ENCODE results near the gene SLC2A3. TPM values are rescaled to one million over a fixed set of nuclear protein-coding genes. Genes with fewer than 3 reads are reported as not detected.
A peak's percentile ranks its signal among the peaks of the same experiment; 100 is the strongest.

The SLC2A3 gene
- total and polyA plus RNA-seq, 2 of the 13 experiments (the other 11 are each of a cell fraction or from before 2014, with no cell fraction given): 39.3 to 580 TPM

GRCh38 chr12:7907009-7907408 lies 29.0 kb downstream of the SLC2A3 start (continued):
- TF ChIP-seq GFI1 (CRISPR knock-in tag; IDR thresholded peaks at IDR 0.05; ENCODE audit: borderline replicate concordance): no peak
- TF ChIP-seq, protein P1, sequence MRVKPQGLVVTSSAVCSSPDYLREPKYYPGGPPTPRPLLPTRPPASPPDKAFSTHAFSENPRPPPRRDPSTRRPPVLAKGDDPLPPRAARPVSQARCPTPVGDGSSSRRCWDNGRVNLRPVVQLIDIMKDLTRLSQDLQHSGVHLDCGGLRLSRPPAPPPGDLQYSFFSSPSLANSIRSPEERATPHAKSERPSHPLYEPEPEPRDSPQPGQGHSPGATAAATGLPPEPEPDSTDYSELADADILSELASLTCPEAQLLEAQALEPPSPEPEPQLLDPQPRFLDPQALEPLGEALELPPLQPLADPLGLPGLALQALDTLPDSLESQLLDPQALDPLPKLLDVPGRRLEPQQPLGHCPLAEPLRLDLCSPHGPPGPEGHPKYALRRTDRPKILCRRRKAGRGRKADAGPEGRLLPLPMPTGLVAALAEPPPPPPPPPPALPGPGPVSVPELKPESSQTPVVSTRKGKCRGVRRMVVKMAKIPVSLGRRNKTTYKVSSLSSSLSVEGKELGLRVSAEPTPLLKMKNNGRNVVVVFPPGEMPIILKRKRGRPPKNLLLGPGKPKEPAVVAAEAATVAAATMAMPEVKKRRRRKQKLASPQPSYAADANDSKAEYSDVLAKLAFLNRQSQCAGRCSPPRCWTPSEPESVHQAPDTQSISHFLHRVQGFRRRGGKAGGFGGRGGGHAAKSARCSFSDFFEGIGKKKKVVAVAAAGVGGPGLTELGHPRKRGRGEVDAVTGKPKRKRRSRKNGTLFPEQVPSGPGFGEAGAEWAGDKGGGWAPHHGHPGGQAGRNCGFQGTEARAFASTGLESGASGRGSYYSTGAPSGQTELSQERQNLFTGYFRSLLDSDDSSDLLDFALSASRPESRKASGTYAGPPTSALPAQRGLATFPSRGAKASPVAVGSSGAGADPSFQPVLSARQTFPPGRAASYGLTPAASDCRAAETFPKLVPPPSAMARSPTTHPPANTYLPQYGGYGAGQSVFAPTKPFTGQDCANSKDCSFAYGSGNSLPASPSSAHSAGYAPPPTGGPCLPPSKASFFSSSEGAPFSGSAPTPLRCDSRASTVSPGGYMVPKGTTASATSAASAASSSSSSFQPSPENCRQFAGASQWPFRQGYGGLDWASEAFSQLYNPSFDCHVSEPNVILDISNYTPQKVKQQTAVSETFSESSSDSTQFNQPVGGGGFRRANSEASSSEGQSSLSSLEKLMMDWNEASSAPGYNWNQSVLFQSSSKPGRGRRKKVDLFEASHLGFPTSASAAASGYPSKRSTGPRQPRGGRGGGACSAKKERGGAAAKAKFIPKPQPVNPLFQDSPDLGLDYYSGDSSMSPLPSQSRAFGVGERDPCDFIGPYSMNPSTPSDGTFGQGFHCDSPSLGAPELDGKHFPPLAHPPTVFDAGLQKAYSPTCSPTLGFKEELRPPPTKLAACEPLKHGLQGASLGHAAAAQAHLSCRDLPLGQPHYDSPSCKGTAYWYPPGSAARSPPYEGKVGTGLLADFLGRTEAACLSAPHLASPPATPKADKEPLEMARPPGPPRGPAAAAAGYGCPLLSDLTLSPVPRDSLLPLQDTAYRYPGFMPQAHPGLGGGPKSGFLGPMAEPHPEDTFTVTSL (CRISPR knock-in tag; IDR thresholded peaks at IDR 0.05; ENCODE audit: borderline replicate concordance): peak; percentile 82; the same call in 1 of the 2 replicates
- no peak for TF ChIP-seq GLI4 (CRISPR knock-in tag; IDR thresholded peaks at IDR 0.05; ENCODE audit: borderline replicate concordance)
- peak; percentile 57; the same call in 1 of the 2 replicates for TF ChIP-seq TFE3 (CRISPR knock-in tag; IDR thresholded peaks at IDR 0.05)
- TF ChIP-seq HOXA5 (CRISPR knock-in tag; IDR thresholded peaks at IDR 0.05): no peak
- TF ChIP-seq BCL6 (CRISPR knock-in tag; IDR thresholded peaks at IDR 0.05): peak; percentile 71; the same call in 1 of the 2 replicates
- peak; percentile 82 for TF ChIP-seq NR2F6 (IDR thresholded peaks at IDR 0.05)
- TF ChIP-seq NR2F6 (CRISPR knock-in tag; IDR thresholded peaks at IDR 0.05): peak; percentile 76
- TF ChIP-seq CTCF (CRISPR knock-in tag; IDR thresholded peaks at IDR 0.05): peak; percentile 82
- TF ChIP-seq HOMEZ (CRISPR knock-in tag; IDR thresholded peaks at IDR 0.05; ENCODE audit: low read depth): peak; percentile 53; the same call in 1 of the 2 replicates
- no peak for TF ChIP-seq HCFC1 (IDR thresholded peaks at IDR 0.05; ENCODE audit: low read depth, low read length)
- TF ChIP-seq NR3C1 (CRISPR knock-in tag; IDR thresholded peaks at IDR 0.05): no peak
- no peak for TF ChIP-seq WIZ (CRISPR knock-in tag; IDR thresholded peaks at IDR 0.05)
- peak; percentile 36; the same call in 1 of the 2 replicates for TF ChIP-seq ELF1 (CRISPR knock-in tag; IDR thresholded peaks at IDR 0.05)
- 0 out of 2 replicates have a peak, but pooled peaks have one; percentile 42 for TF ChIP-seq ESRRA (CRISPR knock-in tag; IDR thresholded peaks at IDR 0.05; ENCODE audit: low read depth)
- peak; percentile 77 for TF ChIP-seq PATZ1 (CRISPR knock-in tag; IDR thresholded peaks at IDR 0.05)
- peak; percentile 52; the same call in 1 of the 2 replicates for TF ChIP-seq CREB1 (IDR thresholded peaks at IDR 0.05)
- peak; percentile 70 for TF ChIP-seq CREB1 (CRISPR knock-in tag; IDR thresholded peaks at IDR 0.05)
- TF ChIP-seq CEBPG (CRISPR knock-in tag; IDR thresholded peaks at IDR 0.05): peak; percentile 57
- 0 out of 2 replicates have a peak, but pooled peaks have one; percentile 69 for TF ChIP-seq ZFP1 (CRISPR knock-in tag; IDR thresholded peaks at IDR 0.05)
